Activated CD4-positive, alpha-beta T cell treated with anti-CD3 and anti-CD28 coated beads for 1 hour (primary cell): Measurements from ENCODE around the gene SAMD10.
"Not testable (repeated sequence)": the region's sequence is repeated elsewhere in the genome, so short reads cannot be mapped to it uniquely, and the experiment has no call there.

Experiments used
- DNase-seq: peaks from one replicate; pipeline ENCODE4 v3.0.0-alpha.2; 2020

Gene SAMD10

GRCh38 chr20:63940071-63940471, 39.4 kb downstream of the SAMD10 start:
- no peak for DNase-seq

DNA sequence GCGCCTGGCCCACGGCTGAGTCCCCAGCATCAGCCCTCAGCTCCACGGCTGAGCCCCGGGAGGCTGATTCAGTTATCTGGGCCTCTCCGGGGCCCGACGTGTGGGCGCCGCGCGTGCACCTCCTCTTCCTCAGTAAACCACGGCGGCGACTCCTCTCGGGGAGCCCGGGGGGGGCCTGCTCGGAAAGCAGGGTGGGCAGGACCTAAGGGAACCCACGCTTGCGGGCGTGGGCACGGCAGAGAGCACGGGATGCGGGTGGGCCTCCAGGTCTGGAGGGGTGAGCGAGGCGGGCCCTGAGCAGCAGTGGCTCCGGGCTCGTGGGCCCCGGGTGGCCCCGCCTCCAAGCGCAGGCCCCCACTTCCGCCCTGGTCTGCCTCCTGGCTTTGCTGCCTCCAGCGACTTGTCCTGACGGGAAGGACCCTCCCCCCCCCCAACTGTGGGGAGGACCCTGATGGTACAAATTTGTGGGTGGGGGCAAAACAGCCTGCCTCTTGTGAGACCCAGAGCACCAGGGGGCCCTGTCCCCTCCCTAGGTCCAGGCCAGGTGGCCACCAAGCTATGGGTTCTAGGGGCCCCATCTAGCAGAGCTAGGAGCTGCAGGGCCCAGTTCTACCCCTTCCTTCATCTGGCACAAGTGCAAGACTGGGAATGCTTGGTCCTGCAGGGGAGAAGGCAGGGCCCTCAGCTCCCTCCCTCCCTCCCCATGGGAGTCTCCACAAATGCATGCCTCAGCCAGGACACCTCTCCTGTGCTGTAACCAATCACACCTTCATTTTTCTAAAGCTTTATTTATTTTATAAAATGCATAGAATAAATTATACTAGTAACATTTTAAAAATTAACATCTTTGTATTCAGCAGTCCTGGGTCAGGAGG, 40.1 kb downstream of the SAMD10 start:
- DNase-seq = no peak

DNA sequence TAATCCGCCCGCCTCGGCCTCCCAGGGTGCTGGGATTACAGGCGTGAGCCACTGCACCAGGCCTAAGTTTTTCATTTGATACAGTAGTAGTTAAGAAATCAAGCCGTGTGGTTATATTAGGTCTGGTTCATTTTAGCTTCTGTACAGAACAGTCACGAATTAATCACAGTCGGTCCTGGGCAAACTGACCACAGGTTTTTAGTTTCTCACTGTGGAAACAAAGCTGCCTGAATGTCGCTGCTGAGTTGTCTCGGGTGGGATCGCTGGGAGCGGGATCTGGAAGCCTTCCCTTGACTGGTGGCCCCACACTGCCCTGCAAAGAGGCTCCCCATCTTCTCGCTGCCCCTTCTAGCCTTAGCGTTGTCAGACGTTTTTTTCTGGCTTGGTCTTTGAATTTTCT, 41.8 kb downstream of the SAMD10 start:
- no peak for DNase-seq

DNA sequence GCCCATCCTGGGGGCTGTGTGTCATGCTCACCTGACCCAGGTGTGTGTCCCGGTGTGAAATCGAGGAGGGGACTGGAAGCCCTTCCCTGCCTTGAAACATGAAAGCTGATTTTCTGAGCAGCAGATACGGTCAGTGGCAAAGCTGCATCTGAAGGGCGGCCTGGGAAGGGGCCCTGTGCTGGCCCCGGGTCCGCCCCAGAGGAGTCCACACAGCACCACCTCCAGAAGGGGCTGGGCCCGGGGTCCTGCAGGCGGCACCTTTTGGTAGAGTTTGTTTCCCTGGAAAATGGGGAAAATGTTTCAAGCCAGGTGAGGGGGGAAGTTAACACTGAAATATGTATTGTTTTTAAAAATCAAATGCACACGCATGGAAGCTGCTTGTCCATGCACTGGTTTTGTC, 44.0 kb downstream of the SAMD10 start:
- no peak for DNase-seq

- DNase-seq = no peak
Measured at GRCh38 chr20:63934271-63935068, 45.0 kb downstream of the SAMD10 start.

- no peak for DNase-seq
Measured at GRCh38 chr20:63933646-63934045, 45.8 kb downstream of the SAMD10 start.

- no peak for DNase-seq
Measured at GRCh38 chr20:63932606-63933160, 46.8 kb downstream of the SAMD10 start.

DNA sequence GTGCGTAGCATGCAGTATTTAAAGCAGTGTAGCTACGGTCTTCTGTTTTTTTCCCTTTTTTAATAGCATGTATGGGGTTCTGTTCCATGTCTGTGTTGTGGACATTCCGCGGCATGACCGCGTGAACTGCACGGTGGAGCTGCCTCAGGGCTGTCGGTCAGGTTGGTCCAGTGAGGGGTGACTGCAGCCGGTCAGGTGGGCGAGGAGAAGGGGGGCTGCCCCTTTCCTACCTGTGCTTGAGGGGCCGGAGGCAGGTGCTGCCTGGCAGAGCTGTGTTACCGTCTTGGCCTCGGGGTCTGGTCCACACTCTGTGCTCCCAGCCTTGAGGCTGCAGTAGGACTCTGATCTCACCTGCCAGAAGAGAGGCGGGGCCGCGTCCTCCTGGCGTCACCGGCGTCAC, 47.7 kb downstream of the SAMD10 start:
- no peak for DNase-seq

GRCh38 chr20:63930971-63931553, 48.4 kb downstream of the SAMD10 start:
- no peak for DNase-seq

DNA sequence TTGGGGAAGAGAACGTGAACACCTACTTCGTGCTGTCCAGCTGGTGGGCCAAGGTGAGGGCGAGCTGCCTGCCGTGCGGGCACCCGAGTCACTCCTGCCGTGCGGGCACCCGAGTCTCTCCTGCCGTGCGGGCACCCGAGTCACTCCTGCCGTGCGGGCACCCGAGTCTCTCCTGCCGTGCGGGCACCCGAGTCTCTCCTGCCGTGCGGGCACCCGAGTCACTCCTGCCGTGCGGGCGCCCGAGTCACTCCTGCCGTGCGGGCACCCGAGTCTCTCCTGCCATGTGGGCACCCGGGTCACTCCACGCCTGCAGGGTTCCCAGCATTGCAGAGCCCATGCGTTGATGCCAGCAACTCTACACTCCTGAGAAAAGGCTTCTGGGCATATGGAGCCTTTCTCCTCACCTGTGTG, 50.0 kb downstream of the SAMD10 start:
- not testable (repeated sequence) for DNase-seq

DNA sequence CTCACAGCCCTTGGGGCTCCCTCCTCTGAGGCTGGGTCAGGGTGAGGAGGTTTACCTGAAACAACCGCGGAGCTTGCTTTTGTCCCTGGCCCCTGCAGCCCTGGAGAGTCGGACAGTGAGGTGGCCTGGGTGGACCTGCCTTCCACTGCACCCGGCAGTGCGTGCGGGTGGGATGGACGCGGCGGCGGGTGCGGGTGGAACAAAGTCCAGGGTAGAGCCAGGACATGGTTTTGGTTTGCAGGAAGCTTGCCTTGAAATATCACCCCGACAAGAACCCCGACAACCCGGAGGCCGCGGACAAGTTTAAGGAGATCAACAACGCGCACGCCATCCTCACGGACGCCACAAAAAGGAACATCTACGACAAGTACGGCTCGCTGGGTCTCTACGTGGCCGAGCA, 50.4 kb downstream of the SAMD10 start:
- DNase-seq = no peak

GRCh38 chr20:63926298-63926697, 53.1 kb downstream of the SAMD10 start:
- no peak for DNase-seq

DNA sequence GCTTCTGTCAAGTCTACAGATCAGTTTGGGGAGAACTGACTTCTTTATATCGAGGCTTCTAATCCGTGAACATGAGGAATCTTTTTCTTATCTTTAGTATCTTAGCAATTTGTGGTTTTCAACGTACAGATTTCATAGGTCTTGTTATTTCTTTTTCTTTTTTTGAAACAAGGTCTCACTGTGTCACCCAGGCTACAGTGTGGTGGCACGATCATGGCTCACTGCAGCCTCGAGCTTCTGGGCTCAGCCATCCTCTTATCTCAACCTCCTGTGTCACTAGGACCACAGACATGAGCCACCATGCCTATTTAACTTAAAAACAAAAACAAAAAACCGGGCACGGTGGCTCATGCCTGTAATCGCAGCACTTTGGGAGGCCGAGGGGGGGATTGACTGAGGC, 55.2 kb downstream of the SAMD10 start:
- no peak for DNase-seq
